Left ventricle myocardium inferior (tissue), 1 donor: Measurements from ENCODE around the gene LRRN3. TPM values are rescaled to one million over a fixed set of nuclear protein-coding genes. Genes with fewer than 3 reads are reported as not detected.

Experiments used
- DNase-seq: peaks from one replicate; pipeline ENCODE4 v3.0.0-alpha.2; 2020
- H3K27ac ChIP-seq: fragments of 200-600 bp; replicated peaks from 2 replicates; pipeline ENCODE4 v1.8.0; 2021
- H3K27me3 ChIP-seq: fragments of 200-600 bp; 2 replicates; pipeline ENCODE4 v1.8.0; 2021; ENCODE audit warnings: low read depth
- H3K36me3 ChIP-seq: fragments of 200-600 bp; 2 replicates; pipeline ENCODE4 v1.8.0; 2021
- H3K4me1 ChIP-seq: fragments of 200-600 bp; 2 replicates; pipeline ENCODE4 v1.8.0; 2021
- H3K4me3 ChIP-seq: fragments of 200-600 bp; 2 replicates; pipeline ENCODE4 v1.8.0; 2021; ENCODE audit warnings: mild to moderate bottlenecking, moderate library complexity
- H3K9me3 ChIP-seq: fragments of 200-600 bp; replicated peaks from 2 replicates; pipeline ENCODE4 v1.8.0; 2021
- CTCF ChIP-seq: fragments of 200-600 bp; IDR thresholded peaks from 2 replicates; pipeline ENCODE4 v1.8.0; 2021; ENCODE audit warnings: antibody characterized with exemption, mild to moderate bottlenecking, borderline replicate concordance
- intact Hi-C: fragments of 100-400 bp; cut with micrococcal nuclease; formaldehyde crosslinking; loops from one replicate; pipeline ENCODE4 v1.11.0; 2022
- total RNA-seq: library from RNA; stranded (reverse); fragmentation: NEBNext Ultra II Directional; extraction: Animal tissue kit (Norgen Biotek cat#: 25700); gene quantifications from one replicate; pipeline ENCODE4 v1.2.1, GENCODE V29; 2021
- donor health status: DM: no; HTN: yes; CAD: no; lungs with severe emphysema.

The LRRN3 gene
- total RNA-seq, 1 donor from 2014 or later, result 7.4 TPM

GRCh38 chr7:111113263-111114017, 22.5 kb downstream of the LRRN3 start:
- Histone ChIP-seq H3K4me1 (peaks cover 21% of the 10 kb centered on the region), H3K4me3 (no peak overlapping the region), H3K27ac (no peak overlapping the region), H3K27me3 (no peaks in the 10 kb centered on the region), H3K9me3 (no peaks in the 10 kb centered on the region), H3K36me3 (no peaks in the 10 kb centered on the region)
- no peak for DNase-seq
- intact Hi-C loops, result no loop called here
- no peak for TF ChIP-seq CTCF

GRCh38 chr7:111115966-111116365, 25.0 kb downstream of the LRRN3 start:
- intact Hi-C loops, result no loop called here
- TF ChIP-seq CTCF, result no peak
- no peaks in the 10 kb centered on the region for H3K9me3 ChIP-seq
- peaks cover 18% of the 10 kb centered on the region for H3K4me1 ChIP-seq
- no peak overlapping the region for H3K4me3 ChIP-seq
- H3K27me3 ChIP-seq, result no peaks in the 10 kb centered on the region
- no peak overlapping the region for H3K27ac ChIP-seq
- DNase-seq, result no peak
- H3K36me3 ChIP-seq, result no peaks in the 10 kb centered on the region

GRCh38 chr7:111126987-111127386, 36.1 kb downstream of the LRRN3 start:
- Histone ChIP-seq H3K4me3 (no peak overlapping the region), H3K4me1 (no peaks in the 10 kb centered on the region), H3K27me3 (no peaks in the 10 kb centered on the region), H3K27ac (no peak overlapping the region), H3K9me3 (no peaks in the 10 kb centered on the region), H3K36me3 (peaks cover 7% of the 10 kb centered on the region)
- no peak for DNase-seq
- no peak for TF ChIP-seq CTCF
- intact Hi-C loops, result no loop called here

- no peak for DNase-seq
- H3K27ac ChIP-seq, result no peak overlapping the region
- no peaks in the 10 kb centered on the region for H3K9me3 ChIP-seq
- H3K27me3 ChIP-seq, result no peaks in the 10 kb centered on the region
- no peaks in the 10 kb centered on the region for H3K36me3 ChIP-seq
- TF ChIP-seq CTCF, result no peak
- intact Hi-C loops, result no loop called here
- no peak overlapping the region for H3K4me3 ChIP-seq
- no peaks in the 10 kb centered on the region for H3K4me1 ChIP-seq
These were observed 38.5 kb downstream of the LRRN3 start for GRCh38 chr7:111129435-111129834.

- intact Hi-C loops, result no loop called here
- H3K27me3 ChIP-seq, result no peaks in the 10 kb centered on the region
- no peak overlapping the region for H3K27ac ChIP-seq
- DNase-seq, result no peak
- H3K9me3 ChIP-seq, result no peaks in the 10 kb centered on the region
- H3K4me3 ChIP-seq, result no peak overlapping the region
- no peaks in the 10 kb centered on the region for H3K36me3 ChIP-seq
- peaks cover 7% of the 10 kb centered on the region for H3K4me1 ChIP-seq
- TF ChIP-seq CTCF, result no peak
These were observed 41.9 kb downstream of the LRRN3 start for GRCh38 chr7:111132833-111133232.
